Central memory CD8-positive, alpha-beta T cell (primary cell): ENCODE results near the gene SMDT1.
A peak's percentile ranks its signal among the peaks of the same experiment; 100 is the strongest.

Experiments
- ATAC-seq: fragments of 150-1000 bp; cut with Tn5 transposase; replicated peaks from 2 replicates; pipeline ENCODE4 v1.10.0; 2022; ENCODE audit warnings: mild to moderate bottlenecking, moderate FRiP score, moderate number of reproducible peaks; ENCODE audit not compliant: poor library complexity, severe bottlenecking; ENCODE audit errors: extremely low read depth
- DNase-seq, 2 donors: peaks; one replicate each; pipeline ENCODE4 v3.0.0; 2021; ENCODE audit warnings: low spot score in 2 of 2
- H3K27ac Mint-ChIP-seq: one replicate; pipeline ENCODE4 v1.8.0; 2022; ENCODE audit warnings: low read depth, mild to moderate bottlenecking, moderate library complexity, mixed read lengths
- H3K27me3 Mint-ChIP-seq: one replicate; pipeline ENCODE4 v1.8.0; 2022; ENCODE audit warnings: mixed read lengths
- H3K36me3 Mint-ChIP-seq: one replicate; pipeline ENCODE4 v1.8.0; 2022; ENCODE audit warnings: mild to moderate bottlenecking, moderate library complexity, mixed read lengths; ENCODE audit not compliant: insufficient read depth
- H3K4me1 Mint-ChIP-seq: one replicate; pipeline ENCODE4 v1.8.0; 2022; ENCODE audit warnings: mixed read lengths
- H3K4me3 Mint-ChIP-seq: one replicate; pipeline ENCODE4 v1.8.0; 2022; ENCODE audit warnings: mild to moderate bottlenecking, moderate library complexity, mixed read lengths
- H3K9me3 Mint-ChIP-seq: one replicate; pipeline ENCODE4 v1.8.0; 2022; ENCODE audit warnings: mixed read lengths

SMDT1 gene, protein sequence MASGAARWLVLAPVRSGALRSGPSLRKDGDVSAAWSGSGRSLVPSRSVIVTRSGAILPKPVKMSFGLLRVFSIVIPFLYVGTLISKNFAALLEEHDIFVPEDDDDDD

DNA sequence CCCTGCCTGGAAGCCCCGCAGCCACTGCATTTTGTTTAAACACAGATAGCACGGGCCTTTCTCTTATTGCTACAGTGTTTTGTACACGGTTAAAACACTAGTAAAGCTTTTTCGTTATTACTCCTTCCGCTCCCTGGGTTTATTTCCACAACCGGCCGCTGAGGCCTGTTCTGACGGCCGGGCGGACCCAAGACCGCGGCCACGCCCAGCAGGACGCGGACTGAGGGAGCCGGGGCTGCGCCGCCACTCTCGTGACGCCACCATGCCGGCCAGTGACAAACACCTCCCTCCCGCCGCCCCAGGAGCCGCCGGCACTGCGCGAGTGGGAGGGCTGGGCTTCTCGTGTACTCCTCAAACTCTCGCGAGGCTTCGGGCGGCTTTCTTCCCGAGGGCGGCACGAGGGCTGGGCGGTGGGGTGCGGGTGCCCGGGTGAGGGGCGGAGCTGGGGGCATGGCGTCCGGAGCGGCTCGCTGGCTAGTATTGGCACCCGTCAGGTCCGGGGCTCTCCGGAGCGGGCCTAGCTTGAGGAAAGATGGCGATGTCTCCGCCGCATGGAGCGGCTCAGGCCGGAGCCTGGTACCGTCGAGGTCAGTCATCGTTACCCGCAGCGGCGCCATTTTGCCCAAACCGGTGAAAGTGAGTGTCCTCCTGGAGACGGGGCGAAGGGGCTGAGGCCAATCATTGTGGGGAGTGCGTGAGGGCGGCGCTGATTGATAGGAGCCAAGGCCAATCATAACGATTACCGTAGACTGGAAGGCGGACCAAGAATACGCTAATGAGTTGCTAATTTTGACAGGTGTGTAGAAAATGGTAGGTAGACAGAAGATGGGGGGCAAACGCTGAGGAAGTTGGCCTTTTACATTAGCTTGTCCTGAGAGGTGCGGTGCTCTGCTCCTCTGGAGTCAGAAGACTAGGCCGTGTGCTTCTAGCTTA lies at the start of gene SMDT1:
Gene SMDT1 (plus strand): TSS at position 382 of the 933 bp plus-strand sequence. CDS start 69 bp downstream, at position 451.
- Mint-ChIP-seq H3K9me3 (no peaks in the 10 kb centered on the region), H3K4me3 (peak within 1 kb of the TSS; percentile 96), H3K4me1 (peaks cover 27% of the 10 kb centered on the region), H3K27me3 (no peaks in the 10 kb centered on the region), H3K36me3 (peaks cover 24% of the 10 kb centered on the region), H3K27ac (peak within 1 kb of the TSS; percentile 94)
- DNase-seq (peak; percentile 95 to 96), ATAC-seq (peak; percentile 95)

GRCh38 chr22:42033263-42034181 lies 46.0 kb upstream of the SMDT1 start:
- no peak for ATAC-seq
- Mint-ChIP-seq H3K36me3 (no peaks in the 10 kb centered on the region), H3K9me3 (peaks cover 10% of the 10 kb centered on the region), H3K4me1 (no peaks in the 10 kb centered on the region), H3K4me3 (no peak overlapping the region), H3K27me3 (no peaks in the 10 kb centered on the region), H3K27ac (no peak overlapping the region)
- no peak for DNase-seq

DNA sequence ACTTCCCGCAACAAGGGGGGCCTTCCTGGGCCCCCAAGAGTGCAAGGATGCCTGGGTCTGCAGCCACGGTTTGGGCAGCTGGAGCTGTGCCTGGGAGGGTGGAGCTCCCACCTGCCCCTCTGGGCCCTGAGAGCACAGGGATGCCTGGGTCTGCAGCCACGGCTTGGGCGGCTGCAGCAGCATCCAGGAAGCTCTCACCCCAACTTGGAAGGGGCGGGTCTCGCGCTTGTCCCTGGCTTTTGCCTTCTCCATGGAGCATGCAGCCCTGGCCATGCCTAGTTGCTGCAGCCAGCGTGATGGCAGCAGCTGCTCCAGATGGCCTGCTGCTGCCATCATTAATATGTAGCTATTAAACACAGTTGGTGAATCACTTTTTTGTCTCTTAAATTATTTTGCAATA lies 44.2 kb upstream of the SMDT1 start:
- DNase-seq (no peak), ATAC-seq (no peak)
- no peaks in the 10 kb centered on the region for H3K4me1 Mint-ChIP-seq
- H3K4me3 Mint-ChIP-seq: no peak overlapping the region
- no peaks in the 10 kb centered on the region for H3K36me3 Mint-ChIP-seq
- no peak overlapping the region for H3K27ac Mint-ChIP-seq
- peaks cover 10% of the 10 kb centered on the region for H3K9me3 Mint-ChIP-seq
- no peaks in the 10 kb centered on the region for H3K27me3 Mint-ChIP-seq

- ATAC-seq (no peak), DNase-seq (no peak)
- no peaks in the 10 kb centered on the region for H3K27me3 Mint-ChIP-seq
- H3K36me3 Mint-ChIP-seq: no peaks in the 10 kb centered on the region
- no peaks in the 10 kb centered on the region for H3K4me1 Mint-ChIP-seq
- no peak overlapping the region for H3K27ac Mint-ChIP-seq
- H3K4me3 Mint-ChIP-seq: no peak overlapping the region
- H3K9me3 Mint-ChIP-seq: peaks cover 7% of the 10 kb centered on the region
Measured at GRCh38 chr22:42039271-42039670, 40.2 kb upstream of the SMDT1 start.

DNA sequence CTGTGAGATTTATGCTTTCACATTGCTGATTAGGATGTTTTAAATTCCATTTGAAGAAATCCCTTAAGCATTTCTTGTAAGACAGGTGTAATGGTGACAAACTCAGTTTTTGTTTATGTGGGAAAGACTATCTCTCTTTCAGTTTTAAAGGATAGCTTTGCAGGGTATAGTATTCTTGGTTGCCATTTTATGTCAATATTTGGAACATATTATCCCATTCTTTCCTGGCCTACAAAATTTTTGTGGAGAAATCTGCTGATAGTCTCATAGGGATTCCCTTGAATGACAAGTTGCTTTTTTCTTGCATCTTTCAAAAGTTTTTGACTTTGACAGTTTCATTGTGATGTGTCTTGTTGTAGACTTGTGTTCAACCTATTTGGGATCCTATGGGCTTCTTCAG lies 37.7 kb upstream of the SMDT1 start:
- Mint-ChIP-seq H3K9me3 (peaks cover 7% of the 10 kb centered on the region), H3K27ac (no peak overlapping the region), H3K27me3 (no peaks in the 10 kb centered on the region), H3K36me3 (no peaks in the 10 kb centered on the region), H3K4me1 (no peaks in the 10 kb centered on the region), H3K4me3 (no peak overlapping the region)
- ATAC-seq: no peak
- DNase-seq: no peak

GRCh38 chr22:42050641-42051180 lies 28.8 kb upstream of the SMDT1 start:
- no peaks in the 10 kb centered on the region for H3K27me3 Mint-ChIP-seq
- peaks cover under 1% of the 10 kb centered on the region for H3K9me3 Mint-ChIP-seq
- no peak overlapping the region for H3K4me3 Mint-ChIP-seq
- no peak overlapping the region for H3K27ac Mint-ChIP-seq
- no peak for ATAC-seq
- H3K4me1 Mint-ChIP-seq: no peaks in the 10 kb centered on the region
- no peak for DNase-seq
- H3K36me3 Mint-ChIP-seq: no peaks in the 10 kb centered on the region

- Mint-ChIP-seq H3K27ac (no peak overlapping the region), H3K36me3 (no peaks in the 10 kb centered on the region), H3K9me3 (peaks cover 16% of the 10 kb centered on the region), H3K4me3 (no peak overlapping the region), H3K27me3 (no peaks in the 10 kb centered on the region), H3K4me1 (no peaks in the 10 kb centered on the region)
- DNase-seq: no peak
- no peak for ATAC-seq
Measured at GRCh38 chr22:42052765-42053164, 26.7 kb upstream of the SMDT1 start.

GRCh38 chr22:42056757-42057511 lies 22.6 kb upstream of the SMDT1 start:
- Mint-ChIP-seq H3K27ac (no peak overlapping the region), H3K36me3 (peaks cover 7% of the 10 kb centered on the region), H3K9me3 (peaks cover 21% of the 10 kb centered on the region), H3K4me3 (no peak overlapping the region), H3K27me3 (no peaks in the 10 kb centered on the region), H3K4me1 (no peaks in the 10 kb centered on the region)
- ATAC-seq: no peak
- no peak for DNase-seq

GRCh38 chr22:42060489-42060888 lies 19.0 kb upstream of the SMDT1 start:
- no peaks in the 10 kb centered on the region for H3K27me3 Mint-ChIP-seq
- no peak overlapping the region for H3K27ac Mint-ChIP-seq
- DNase-seq: no peak
- peaks cover 17% of the 10 kb centered on the region for H3K36me3 Mint-ChIP-seq
- H3K4me3 Mint-ChIP-seq: no peak overlapping the region
- no peak for ATAC-seq
- H3K4me1 Mint-ChIP-seq: peaks cover 6% of the 10 kb centered on the region
- H3K9me3 Mint-ChIP-seq: peaks cover 21% of the 10 kb centered on the region

DNA sequence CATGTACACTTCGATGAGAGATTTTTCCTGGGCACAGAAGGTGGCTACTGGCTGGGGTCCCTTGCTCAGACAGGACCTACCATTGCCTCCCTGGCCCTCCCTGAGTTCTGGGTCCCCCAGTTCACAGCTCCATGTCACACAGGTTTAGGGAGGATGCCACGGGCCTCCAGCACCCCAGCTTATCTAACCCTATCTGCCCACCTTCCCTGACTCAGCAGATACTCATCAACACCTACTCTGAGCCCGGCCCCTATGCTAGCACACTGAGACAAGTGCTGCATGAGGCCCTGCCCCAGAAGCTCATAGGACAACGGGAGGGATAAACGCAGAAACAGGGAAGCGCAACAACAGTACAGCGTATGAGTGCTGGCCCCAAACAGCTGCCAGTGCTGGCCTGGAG lies 18.5 kb upstream of the SMDT1 start:
- ATAC-seq (no peak), DNase-seq (no peak)
- Mint-ChIP-seq H3K27ac (no peak overlapping the region), H3K36me3 (peaks cover 17% of the 10 kb centered on the region), H3K4me3 (no peak overlapping the region), H3K4me1 (peaks cover 6% of the 10 kb centered on the region), H3K9me3 (peaks cover 17% of the 10 kb centered on the region), H3K27me3 (no peaks in the 10 kb centered on the region)

DNA sequence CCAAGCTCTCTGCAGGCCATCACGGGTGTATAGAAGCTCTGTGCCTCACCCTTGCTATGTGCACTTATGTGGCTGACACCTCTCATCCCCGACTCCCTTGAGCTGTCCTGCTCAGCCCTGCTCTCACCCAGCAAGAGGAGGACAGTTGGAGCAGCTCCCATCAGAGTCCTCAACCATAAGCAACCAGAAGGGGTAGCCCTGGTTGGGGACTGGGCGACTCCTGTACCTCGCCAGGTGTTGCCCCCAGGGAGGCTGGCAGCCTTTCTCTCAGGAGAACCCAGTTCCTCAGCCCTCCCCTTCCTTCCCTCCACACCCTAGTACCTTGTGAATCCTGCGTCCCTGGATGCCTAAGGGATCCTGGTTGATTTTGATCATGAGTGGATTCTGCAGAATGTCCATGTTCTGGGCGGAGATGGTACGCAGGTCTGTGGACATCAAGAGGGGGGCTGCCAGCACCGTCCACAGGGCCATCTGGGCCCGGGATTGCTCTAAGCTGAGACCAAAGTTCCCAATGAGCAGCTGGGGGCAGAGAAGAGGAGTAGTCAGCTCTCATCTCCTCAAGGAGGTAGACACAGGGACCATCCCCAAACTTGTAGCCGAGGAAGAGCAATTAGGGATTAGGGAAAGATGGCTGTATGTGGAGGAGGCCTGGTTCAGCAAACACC lies 16.9 kb upstream of the SMDT1 start:
- DNase-seq: no peak
- no peak for ATAC-seq
- peaks cover 19% of the 10 kb centered on the region for H3K36me3 Mint-ChIP-seq
- no peak overlapping the region for H3K4me3 Mint-ChIP-seq
- H3K4me1 Mint-ChIP-seq: peaks cover 11% of the 10 kb centered on the region
- no peaks in the 10 kb centered on the region for H3K27me3 Mint-ChIP-seq
- peaks cover 6% of the 10 kb centered on the region for H3K9me3 Mint-ChIP-seq
- H3K27ac Mint-ChIP-seq: no peak overlapping the region
